Mononuclear cell (primary cell): Measurements from ENCODE around the gene PHKB. TPM values are rescaled to one million over a fixed set of nuclear protein-coding genes. Genes with fewer than 3 reads are reported as not detected.

Source experiments
- H3K27me3 ChIP-seq: 2 replicates; pipeline ENCODE4 v1.6.0; 2011; ENCODE audit warnings: low read length, control low read depth; ENCODE audit not compliant: insufficient read depth
- H3K4me1 ChIP-seq: 2 replicates; pipeline ENCODE4 v1.5.1; 2011; ENCODE audit warnings: mild to moderate bottlenecking, low read length, control low read depth; ENCODE audit not compliant: insufficient read depth
- H3K4me3 ChIP-seq: 2 replicates; pipeline ENCODE4 v1.5.1; 2011; ENCODE audit warnings: mild to moderate bottlenecking, low read length, moderate library complexity
- H3K9me3 ChIP-seq: 2 replicates; pipeline ENCODE4 v1.5.1; 2011; ENCODE audit warnings: low read depth, mild to moderate bottlenecking, control low read depth, low read length
- total RNA-seq: library from RNA; depleted of rRNA; stranded (reverse); fragments of >200 nt; gene quantifications from one replicate; pipeline ENCODE4 v1.2.3, GENCODE V29; 2012

Gene PHKB
- total RNA-seq, 1 donor: 52.1 TPM

GRCh38 chr16:47713225-47713595 is 252.1 kb downstream of the PHKB start:
- Histone ChIP-seq H3K27me3 (no peaks in the 10 kb centered on the region), H3K4me3 (no peak overlapping the region), H3K9me3 (no peaks in the 10 kb centered on the region), H3K4me1 (no peaks in the 10 kb centered on the region)

- Histone ChIP-seq H3K9me3 (no peaks in the 10 kb centered on the region), H3K4me1 (no peaks in the 10 kb centered on the region), H3K4me3 (no peak overlapping the region), H3K27me3 (no peaks in the 10 kb centered on the region)
These were observed 254.4 kb downstream of the PHKB start for GRCh38 chr16:47715442-47716083.

GRCh38 chr16:47716571-47716970 is 255.4 kb downstream of the PHKB start:
- Histone ChIP-seq H3K27me3 (no peaks in the 10 kb centered on the region), H3K9me3 (no peaks in the 10 kb centered on the region), H3K4me1 (no peaks in the 10 kb centered on the region), H3K4me3 (no peak overlapping the region)

- no peaks in the 10 kb centered on the region for H3K9me3 ChIP-seq
- no peaks in the 10 kb centered on the region for H3K27me3 ChIP-seq
- no peak overlapping the region for H3K4me3 ChIP-seq
- H3K4me1 ChIP-seq: no peaks in the 10 kb centered on the region
These were observed 258.6 kb downstream of the PHKB start for GRCh38 chr16:47719713-47720112.

- Histone ChIP-seq H3K4me3 (no peak overlapping the region), H3K9me3 (no peaks in the 10 kb centered on the region), H3K27me3 (no peaks in the 10 kb centered on the region), H3K4me1 (no peaks in the 10 kb centered on the region)
These were observed 260.0 kb downstream of the PHKB start for GRCh38 chr16:47721006-47721637.

GRCh38 chr16:47722046-47722445 is 260.9 kb downstream of the PHKB start:
- no peak overlapping the region for H3K4me3 ChIP-seq
- no peaks in the 10 kb centered on the region for H3K27me3 ChIP-seq
- no peaks in the 10 kb centered on the region for H3K9me3 ChIP-seq
- H3K4me1 ChIP-seq: no peaks in the 10 kb centered on the region

- Histone ChIP-seq H3K27me3 (no peaks in the 10 kb centered on the region), H3K4me3 (no peak overlapping the region), H3K4me1 (no peaks in the 10 kb centered on the region), H3K9me3 (no peaks in the 10 kb centered on the region)
These were observed 263.1 kb downstream of the PHKB start for GRCh38 chr16:47724115-47724785.

GRCh38 chr16:47725188-47725695 is 264.1 kb downstream of the PHKB start:
- Histone ChIP-seq H3K27me3 (no peaks in the 10 kb centered on the region), H3K4me3 (no peak overlapping the region), H3K4me1 (no peaks in the 10 kb centered on the region), H3K9me3 (no peaks in the 10 kb centered on the region)

- Histone ChIP-seq H3K4me1 (no peaks in the 10 kb centered on the region), H3K27me3 (no peaks in the 10 kb centered on the region), H3K9me3 (no peaks in the 10 kb centered on the region), H3K4me3 (no peak overlapping the region)
These were observed 265.0 kb downstream of the PHKB start for GRCh38 chr16:47726031-47726675.

- Histone ChIP-seq H3K9me3 (no peaks in the 10 kb centered on the region), H3K4me1 (no peaks in the 10 kb centered on the region), H3K27me3 (no peaks in the 10 kb centered on the region), H3K4me3 (no peak overlapping the region)
These were observed 266.0 kb downstream of the PHKB start for GRCh38 chr16:47727131-47727530.

- Histone ChIP-seq H3K27me3 (no peaks in the 10 kb centered on the region), H3K4me1 (no peaks in the 10 kb centered on the region), H3K9me3 (no peaks in the 10 kb centered on the region), H3K4me3 (no peak overlapping the region)
These were observed 267.1 kb downstream of the PHKB start for GRCh38 chr16:47728205-47728604.

GRCh38 chr16:47729701-47730100 is 268.6 kb downstream of the PHKB start:
- H3K9me3 ChIP-seq: no peaks in the 10 kb centered on the region
- H3K27me3 ChIP-seq: no peaks in the 10 kb centered on the region
- no peaks in the 10 kb centered on the region for H3K4me1 ChIP-seq
- no peak overlapping the region for H3K4me3 ChIP-seq

- H3K4me1 ChIP-seq: no peaks in the 10 kb centered on the region
- H3K4me3 ChIP-seq: no peak overlapping the region
- no peaks in the 10 kb centered on the region for H3K9me3 ChIP-seq
- no peaks in the 10 kb centered on the region for H3K27me3 ChIP-seq
These were observed 270.1 kb downstream of the PHKB start for GRCh38 chr16:47731252-47731651.

- Histone ChIP-seq H3K4me3 (no peak overlapping the region), H3K27me3 (no peaks in the 10 kb centered on the region), H3K4me1 (no peaks in the 10 kb centered on the region), H3K9me3 (no peaks in the 10 kb centered on the region)
These were observed 271.0 kb downstream of the PHKB start for GRCh38 chr16:47732122-47732521.

- H3K27me3 ChIP-seq: no peaks in the 10 kb centered on the region
- no peak overlapping the region for H3K4me3 ChIP-seq
- no peaks in the 10 kb centered on the region for H3K9me3 ChIP-seq
- H3K4me1 ChIP-seq: no peaks in the 10 kb centered on the region
These were observed 271.5 kb downstream of the PHKB start for GRCh38 chr16:47732523-47733111.
